Measurements from ENCODE around the gene AFAP1L1. TPM values are rescaled to one million over a fixed set of nuclear protein-coding genes. Genes with fewer than 3 reads are reported as not detected.

AFAP1L1 gene
- total and polyA plus RNA-seq, 2 donors (not counting 3 experiments of a cell fraction or from before 2014, with no cell fraction given): 7.9 to 73.2 TPM

DNA sequence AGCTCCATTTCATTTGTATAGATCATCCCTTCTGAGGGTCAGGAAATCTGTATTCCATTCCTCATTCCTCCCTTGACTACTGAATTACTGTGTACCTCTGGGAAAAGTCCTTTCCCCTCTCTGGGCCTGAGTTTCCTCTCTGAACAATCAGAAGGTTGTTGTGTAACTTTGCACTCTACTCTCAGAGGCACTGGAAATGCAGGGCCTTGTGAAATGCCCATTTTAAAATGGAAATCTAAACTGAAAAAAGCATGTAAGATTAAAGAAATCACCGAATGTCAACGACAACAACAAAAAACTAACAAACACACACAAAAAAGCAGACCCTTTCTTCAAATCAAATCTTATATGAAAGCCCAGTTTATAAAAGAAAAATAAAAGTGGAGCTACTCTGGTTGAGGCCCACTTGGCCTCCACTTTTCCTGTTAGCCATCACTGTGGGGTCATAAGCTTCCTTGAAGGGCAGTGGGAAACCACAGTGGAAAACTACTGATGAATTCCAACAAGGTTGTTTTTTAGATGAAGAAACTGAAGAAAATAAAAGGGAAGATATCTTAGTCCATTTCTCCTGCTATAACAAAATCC is 52.1 kb downstream of the AFAP1L1 start:
- no peaks in the 10 kb centered on the region for H3K27me3 ChIP-seq (ENCODE audit: control insufficient read depth in 2 of 2, insufficient read depth in 2 of 2, low read length in 2 of 2)
- H3K4me1 ChIP-seq (ENCODE audit: control insufficient read depth, extremely low read depth, insufficient read depth, low read length): peaks cover 54% of the 10 kb centered on the region
- no TSS peak for BruUV-seq (replicated peaks)
- peak; percentile 35 for DNase-seq (ENCODE audit: low read depth, low spot score)
- no peaks in the 10 kb centered on the region for H4K20me1 ChIP-seq (replicated peaks; ENCODE audit: control insufficient read depth, extremely low read depth, insufficient read depth, low read length)
- H3K79me2 ChIP-seq (ENCODE audit: control insufficient read depth, insufficient read depth, low read length): no peaks in the 10 kb centered on the region
- TF ChIP-seq, protein P1, sequence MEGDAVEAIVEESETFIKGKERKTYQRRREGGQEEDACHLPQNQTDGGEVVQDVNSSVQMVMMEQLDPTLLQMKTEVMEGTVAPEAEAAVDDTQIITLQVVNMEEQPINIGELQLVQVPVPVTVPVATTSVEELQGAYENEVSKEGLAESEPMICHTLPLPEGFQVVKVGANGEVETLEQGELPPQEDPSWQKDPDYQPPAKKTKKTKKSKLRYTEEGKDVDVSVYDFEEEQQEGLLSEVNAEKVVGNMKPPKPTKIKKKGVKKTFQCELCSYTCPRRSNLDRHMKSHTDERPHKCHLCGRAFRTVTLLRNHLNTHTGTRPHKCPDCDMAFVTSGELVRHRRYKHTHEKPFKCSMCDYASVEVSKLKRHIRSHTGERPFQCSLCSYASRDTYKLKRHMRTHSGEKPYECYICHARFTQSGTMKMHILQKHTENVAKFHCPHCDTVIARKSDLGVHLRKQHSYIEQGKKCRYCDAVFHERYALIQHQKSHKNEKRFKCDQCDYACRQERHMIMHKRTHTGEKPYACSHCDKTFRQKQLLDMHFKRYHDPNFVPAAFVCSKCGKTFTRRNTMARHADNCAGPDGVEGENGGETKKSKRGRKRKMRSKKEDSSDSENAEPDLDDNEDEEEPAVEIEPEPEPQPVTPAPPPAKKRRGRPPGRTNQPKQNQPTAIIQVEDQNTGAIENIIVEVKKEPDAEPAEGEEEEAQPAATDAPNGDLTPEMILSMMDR (IDR thresholded peaks at IDR 0.05; ENCODE audit: extremely low read depth in 1 of 2, insufficient read depth in 1 of 2, low read depth in 1 of 2, low read length in 2 of 2): no peak
- TF ChIP-seq POLR2AphosphoS5 (IDR thresholded peaks at IDR 0.05; ENCODE audit: insufficient read depth, low read depth, low read length): no peak
- no peak for TF ChIP-seq GATA2 (IDR thresholded peaks at IDR 0.05; ENCODE audit: insufficient read depth, insufficient read length, low read depth, low read length)
- no peak for TF ChIP-seq POLR2A (IDR thresholded peaks at IDR 0.05; ENCODE audit: low read depth, low read length)
- TF ChIP-seq MYC (IDR thresholded peaks at IDR 0.05; ENCODE audit: low read depth, low read length): no peak
- TF ChIP-seq, protein P2, sequence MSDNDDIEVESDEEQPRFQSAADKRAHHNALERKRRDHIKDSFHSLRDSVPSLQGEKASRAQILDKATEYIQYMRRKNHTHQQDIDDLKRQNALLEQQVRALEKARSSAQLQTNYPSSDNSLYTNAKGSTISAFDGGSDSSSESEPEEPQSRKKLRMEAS (IDR thresholded peaks at IDR 0.05; ENCODE audit: insufficient read depth, insufficient read length): no peak
- no peak for TF ChIP-seq EZH2 (IDR thresholded peaks at IDR 0.05; ENCODE audit: borderline replicate concordance, low read depth, low read length, severe bottlenecking)
- TF ChIP-seq JUN (IDR thresholded peaks at IDR 0.05; ENCODE audit: borderline replicate concordance, insufficient read depth, insufficient read length, low read depth): no peak
- intact Hi-C loops (cut with micrococcal nuclease) (loop anchor here (5.0 kb wide), 1 partner anchor 34 kb away; the partner anchor contains the start of gene PCYOX1L), dilution Hi-C loops (cut with MboI; ENCODE audit: extremely low pct_ligation_motif_present, low sequenced_read_pairs) (no loop called here)
- no peak overlapping the region for H3K4me3 ChIP-seq (replicated peaks in 1 of 3; ENCODE audit: insufficient read depth in 1 of 3, low read depth in 1 of 3, low read length in 3 of 3)
- no peak overlapping the region for H2AFZ ChIP-seq (ENCODE audit: low read depth, low read length)
- no peak overlapping the region for H3K9ac ChIP-seq (replicated peaks; ENCODE audit: extremely low read depth, insufficient read depth, low read length)
- ChIA-PET CTCF (interaction anchor here (0.9 to 2.2 kb wide), 11 partner anchors 10 to 105 kb away, joined by 3 to 9 read pairs (median 4); partner anchors contain the start of genes GRPEL2 and PCYOX1L), POLR2A (interaction anchor here (0.8 kb wide), 1 partner anchor 10 kb away, joined by 3 read pairs; no protein-coding TSS in a partner anchor)
- peak overlapping the region; percentile 58 for H3K27ac ChIP-seq (ENCODE audit: insufficient read depth, low read depth, low read length)
- H3K4me2 ChIP-seq (ENCODE audit: insufficient read depth, low read length): no peak overlapping the region
- peak; percentile 80 for FAIRE-seq
- H3K36me3 ChIP-seq (ENCODE audit: control insufficient read depth in 2 of 2, extremely low read depth in 1 of 2, insufficient read depth in 2 of 2, low read length in 2 of 2): peaks cover 0 to 5% of the 10 kb centered on the region in 2 experiments
- H3K9me3 ChIP-seq (replicated peaks; ENCODE audit: control insufficient read depth, insufficient read depth, low read length): no peaks in the 10 kb centered on the region
- H3K9me1 ChIP-seq (replicated peaks; ENCODE audit: control insufficient read depth, extremely low read depth, insufficient read depth, low read length): no peaks in the 10 kb centered on the region
